Measurements from ENCODE around the gene TBC1D2B.

Gene TBC1D2B

DNA sequence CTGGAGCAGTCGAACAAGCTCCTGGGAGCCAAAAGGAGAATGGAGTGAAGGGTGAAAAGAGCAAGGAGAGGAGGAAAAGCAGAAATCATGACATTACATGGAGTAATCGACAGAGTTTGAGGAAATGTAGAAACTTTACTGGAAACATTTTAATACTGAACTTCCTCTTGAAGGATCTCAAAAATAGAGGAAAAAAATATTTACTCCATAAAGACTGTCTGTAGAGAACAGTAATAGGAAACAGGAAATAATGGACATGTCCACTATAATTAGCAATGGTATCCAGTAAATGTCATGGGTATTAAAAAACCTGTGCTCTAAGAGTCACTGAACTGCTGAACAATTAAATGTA, 53.0 kb downstream of the TBC1D2B start:
- DNase-seq: no peak

DNA sequence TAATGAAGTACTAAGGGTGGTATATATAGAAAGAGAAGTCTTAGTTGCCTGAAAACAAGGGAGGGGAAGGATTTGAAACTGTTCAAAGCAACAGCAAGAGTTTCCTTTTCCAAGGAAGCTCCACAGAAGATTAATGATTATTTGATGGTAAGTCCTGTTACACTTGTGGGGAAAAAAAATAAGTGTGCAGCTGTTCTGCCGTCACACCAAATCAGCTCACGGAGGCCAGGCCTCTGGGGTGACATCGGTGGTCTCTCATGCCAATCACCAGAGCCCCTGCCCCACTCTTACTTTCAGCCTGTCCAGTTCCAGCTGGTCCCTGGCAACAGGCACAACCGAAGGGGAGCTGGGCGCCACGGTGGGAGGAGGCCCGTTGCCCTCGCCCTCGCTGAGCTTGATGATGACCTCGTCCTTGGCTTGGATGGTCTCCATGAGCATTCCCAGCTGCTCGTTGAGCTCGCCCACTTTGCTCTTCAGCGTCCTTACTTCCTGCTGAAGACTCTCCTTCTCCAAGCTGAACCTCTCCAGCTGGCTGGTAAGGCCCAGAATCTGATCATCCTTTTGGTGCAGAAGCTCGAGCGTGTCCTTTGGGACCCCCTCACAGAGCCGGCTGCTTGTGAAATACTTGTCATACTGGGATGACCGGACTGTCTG, 53.5 kb downstream of the TBC1D2B start:
- no peak for DNase-seq

DNA sequence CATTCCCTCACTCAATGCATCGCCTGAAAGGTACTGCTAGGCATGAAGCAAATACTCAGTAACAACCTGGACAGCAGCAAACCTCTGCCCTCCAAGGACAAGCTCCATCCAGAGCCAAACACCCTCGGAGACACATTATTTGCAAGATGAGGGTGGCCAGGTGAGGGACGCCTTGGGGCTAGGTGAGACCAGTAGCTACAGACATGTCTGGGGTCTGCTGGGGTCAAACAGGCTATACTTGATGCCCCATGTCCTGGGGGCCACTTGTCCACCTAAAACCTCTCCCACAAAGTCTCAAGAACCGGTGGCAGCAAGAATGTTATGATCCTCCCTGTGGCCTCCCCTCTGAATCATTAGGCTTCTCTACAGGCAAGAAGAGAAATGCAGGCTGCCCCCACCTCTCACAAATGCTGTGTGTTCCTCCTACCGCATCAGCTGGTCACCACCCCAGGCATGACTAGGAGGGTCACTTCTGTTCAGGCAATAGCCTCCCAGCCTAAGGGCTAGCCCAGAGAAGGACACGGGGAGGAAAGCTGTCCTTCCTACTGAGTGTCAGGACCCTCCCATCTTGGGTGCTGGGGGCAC, 54.3 kb downstream of the TBC1D2B start:
- no peak for DNase-seq

DNA sequence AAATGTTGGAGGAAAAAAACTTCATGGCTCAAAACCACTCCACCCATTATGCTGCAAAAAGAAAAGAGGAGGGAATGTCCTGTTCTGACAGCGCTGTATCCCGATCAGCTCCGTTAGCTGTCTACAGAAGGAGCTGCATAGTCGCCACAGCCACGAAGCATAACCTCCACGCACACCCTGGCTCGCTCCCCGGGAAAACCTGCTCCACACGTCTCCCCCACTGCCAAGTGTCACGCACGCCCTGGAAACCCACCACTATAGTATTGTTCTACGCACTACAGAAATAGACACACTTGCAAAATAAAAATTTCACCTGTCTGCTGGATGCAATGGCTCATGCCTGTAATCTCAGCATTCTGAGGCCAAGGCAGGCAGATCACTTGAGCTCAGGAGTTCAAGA, 55.8 kb downstream of the TBC1D2B start:
- DNase-seq: no peak

DNA sequence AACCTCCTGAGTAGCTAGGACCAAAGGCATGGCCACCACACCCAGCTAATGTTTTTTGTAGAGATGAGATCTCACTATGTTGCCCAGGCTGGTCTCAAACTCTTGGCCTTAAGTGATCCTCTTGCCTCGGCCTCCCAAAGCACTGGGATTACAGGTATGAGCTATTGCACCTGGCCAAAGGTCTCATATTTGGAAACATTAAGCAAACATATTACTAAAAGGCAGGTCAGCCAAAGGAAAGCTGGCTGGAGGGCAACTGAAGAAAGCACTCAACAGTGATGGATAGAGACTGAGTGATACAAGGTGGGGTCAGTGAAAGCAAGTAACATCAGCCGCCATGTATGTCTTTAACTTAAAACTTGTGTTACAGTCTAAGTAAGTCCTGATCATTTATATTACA, 57.5 kb downstream of the TBC1D2B start:
- DNase-seq: no peak

DNA sequence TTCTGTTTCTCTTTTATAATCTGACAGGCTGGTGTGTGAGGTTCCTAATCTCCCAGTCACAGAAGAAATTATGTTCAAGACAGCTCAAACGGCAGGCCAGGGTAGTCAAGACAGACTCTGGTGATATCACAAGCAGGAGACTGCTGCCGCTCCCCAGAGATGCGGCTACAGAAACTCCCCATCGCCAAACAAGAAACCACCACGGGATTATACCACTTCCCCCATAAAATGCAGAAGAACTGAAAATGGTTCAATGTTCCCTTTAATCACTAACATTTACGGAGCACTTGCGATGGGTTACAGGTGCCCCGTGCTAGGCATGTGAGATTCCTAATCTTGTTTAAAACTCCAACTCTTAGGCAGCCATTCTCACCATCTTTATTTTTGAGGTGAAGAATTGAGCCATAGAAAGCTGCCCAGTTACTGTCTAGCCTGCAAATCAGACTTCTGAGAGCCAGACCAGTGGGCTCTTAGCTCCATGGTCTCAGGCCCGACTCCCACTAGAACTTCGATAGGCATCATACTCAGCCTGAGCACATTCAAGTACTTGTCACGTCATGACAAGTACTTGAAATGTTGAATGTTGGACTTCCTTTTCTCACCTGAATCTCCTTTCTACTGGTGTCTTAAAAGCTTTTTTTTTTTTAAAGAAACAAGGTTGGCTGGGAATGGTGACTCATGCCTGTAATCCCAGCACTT, 58.4 kb downstream of the TBC1D2B start:
- DNase-seq: no peak

DNA sequence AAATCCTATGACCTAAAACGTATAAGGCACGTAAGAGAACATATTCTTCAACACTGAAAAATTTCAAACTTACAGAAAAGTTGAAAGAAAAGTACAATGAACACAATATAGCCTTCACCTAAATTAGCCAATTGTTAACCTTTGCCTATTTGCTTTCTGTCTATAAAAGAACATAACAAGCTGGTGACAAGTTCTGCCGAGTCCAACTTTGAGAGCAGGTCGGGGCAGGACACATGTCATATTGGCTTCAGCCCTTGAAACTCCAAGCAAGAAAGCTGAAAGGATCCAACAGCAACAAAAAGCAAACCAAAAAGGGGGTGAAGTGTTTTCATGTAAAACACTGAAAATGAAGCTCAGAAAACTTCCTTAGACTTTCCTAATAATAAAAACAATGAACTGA, 59.1 kb downstream of the TBC1D2B start:
- no peak for DNase-seq

DNA sequence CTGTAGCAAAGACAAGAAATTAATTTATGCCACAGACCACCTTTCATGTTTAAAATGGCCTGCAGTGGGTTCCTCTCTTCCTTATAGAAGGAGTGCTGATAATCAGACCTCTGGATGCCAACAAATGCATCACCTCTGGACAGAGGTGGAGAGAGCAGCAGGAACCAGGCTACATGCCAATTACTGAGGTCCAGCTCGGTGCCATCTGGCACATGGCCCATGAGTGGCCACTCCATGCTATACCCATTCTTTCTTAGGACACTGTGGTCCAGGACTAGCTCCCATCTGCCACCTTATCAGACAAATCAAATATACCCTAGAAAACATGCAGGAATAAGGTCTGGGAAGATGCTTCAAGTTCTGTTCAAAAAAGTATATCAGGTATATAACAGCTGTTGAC, 60.7 kb downstream of the TBC1D2B start:
- DNase-seq: no peak

DNA sequence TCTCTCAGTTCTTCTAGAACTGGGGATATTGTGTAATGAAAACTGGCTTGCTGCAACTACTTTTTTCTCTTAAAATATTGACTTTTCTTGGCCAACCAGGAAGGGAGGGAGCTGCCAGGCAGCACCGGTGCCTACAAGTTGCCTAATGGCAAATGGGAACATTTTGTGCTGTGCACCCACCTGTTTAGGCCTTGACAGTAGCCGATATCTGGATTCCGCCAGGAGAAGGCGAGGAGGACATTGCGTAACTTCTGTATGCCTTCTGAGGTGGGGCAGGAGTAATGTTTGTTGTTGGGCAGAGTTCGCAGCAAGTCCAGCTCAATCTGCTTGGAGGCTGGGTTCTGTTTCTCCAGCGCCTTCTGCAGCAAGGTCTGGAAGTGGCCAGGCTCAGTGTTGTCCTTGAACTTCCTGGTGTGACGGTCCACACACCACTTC, 64.9 kb downstream of the TBC1D2B start:
- DNase-seq: no peak

DNA sequence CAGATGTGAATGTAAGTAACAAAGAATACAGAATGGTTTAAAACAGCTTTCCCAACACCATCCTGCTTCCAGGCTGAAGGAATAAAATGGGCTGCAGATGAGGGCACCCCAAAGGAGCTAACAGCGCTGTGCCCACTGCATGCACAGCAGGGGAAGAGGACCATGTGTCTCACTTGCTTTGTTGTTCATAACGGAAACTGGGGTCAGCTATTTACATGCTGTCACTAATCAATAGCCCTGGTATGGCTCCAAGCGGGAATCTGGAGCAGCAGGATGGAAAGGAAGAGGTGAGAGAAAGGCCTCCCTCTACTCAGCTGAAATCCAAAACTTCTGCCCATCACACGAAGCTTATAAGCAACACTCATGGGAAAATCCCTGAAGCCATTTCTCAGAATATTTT, 67.4 kb downstream of the TBC1D2B start:
- DNase-seq: no peak

DNA sequence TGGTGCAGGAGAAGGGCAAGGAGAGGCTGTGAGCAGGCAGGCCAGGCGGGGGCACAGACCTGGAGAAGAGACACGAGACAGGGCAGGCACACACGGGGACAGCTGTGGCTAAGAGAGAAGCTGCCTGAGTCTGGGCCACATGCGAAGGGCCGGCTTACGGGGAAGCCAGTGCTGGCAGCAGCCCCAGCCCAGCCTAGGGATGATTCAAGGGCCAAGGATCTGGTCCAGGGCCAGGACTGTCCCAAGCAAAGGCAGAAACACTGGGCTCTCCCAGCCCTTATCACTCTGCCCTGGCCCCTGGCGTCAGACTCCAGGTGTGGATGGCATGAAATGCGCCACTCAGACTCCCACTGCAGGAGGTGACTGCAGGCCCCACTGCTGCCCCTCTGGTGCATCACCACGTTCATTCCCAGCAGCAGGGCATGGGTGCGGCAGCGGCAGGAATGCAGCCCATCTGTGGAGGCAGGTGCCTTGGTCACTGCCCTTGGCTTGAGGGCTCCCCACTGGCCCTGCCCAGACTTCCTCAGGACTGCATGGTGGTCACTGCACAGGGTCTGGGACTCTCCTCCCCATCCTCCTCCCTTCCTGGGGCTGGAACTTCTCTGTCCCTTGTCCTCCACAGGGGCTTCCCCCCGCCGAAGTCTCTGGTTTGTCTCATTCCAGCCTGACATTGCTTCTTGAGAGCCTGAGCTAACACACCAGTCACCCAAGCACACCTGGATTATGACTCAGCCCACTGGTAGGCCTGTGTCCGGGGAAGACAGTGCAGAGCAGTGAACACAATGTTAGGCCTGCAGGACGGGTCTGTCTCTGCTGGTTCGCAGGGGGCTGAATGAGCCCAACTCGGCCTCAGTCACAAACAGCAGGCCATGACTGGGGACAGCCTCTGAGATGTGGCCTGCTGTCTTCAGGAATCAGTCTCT, 69.3 kb downstream of the TBC1D2B start:
- no peak for DNase-seq

DNA sequence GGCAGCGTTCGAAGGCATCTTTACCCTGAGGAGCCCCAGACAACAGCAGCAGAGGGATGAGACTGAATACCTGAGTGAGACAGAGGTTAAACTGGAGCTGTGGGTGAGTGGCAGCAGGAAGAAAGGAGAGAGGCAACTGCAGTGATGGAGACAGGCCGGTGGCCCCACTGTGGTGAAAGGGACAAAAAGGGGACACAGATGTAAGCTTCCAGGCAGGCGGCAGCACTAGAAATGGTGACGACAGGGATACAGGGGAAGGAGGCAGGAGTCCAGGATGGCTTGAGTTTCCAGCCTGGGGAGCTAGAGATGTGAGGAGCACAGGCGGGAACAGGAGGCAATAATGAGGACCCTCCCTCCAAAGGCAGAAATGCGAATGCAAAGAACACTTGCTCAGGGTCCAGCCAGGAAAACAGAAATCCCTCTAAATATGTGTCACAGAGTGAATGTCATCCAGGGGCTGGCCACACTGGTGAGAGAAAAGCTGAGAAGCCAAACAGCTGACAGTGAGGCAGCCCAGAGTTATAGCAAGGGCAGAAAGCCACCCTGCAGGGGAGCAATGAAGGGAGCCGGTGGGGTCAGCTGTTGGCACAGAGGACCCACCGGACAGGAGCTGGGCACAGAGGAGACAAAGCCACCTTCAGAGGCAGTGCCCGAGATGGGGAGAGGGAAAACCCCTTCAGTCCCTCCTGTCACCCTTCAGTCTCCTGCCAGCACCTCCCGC, 70.1 kb downstream of the TBC1D2B start:
- DNase-seq: no peak

DNA sequence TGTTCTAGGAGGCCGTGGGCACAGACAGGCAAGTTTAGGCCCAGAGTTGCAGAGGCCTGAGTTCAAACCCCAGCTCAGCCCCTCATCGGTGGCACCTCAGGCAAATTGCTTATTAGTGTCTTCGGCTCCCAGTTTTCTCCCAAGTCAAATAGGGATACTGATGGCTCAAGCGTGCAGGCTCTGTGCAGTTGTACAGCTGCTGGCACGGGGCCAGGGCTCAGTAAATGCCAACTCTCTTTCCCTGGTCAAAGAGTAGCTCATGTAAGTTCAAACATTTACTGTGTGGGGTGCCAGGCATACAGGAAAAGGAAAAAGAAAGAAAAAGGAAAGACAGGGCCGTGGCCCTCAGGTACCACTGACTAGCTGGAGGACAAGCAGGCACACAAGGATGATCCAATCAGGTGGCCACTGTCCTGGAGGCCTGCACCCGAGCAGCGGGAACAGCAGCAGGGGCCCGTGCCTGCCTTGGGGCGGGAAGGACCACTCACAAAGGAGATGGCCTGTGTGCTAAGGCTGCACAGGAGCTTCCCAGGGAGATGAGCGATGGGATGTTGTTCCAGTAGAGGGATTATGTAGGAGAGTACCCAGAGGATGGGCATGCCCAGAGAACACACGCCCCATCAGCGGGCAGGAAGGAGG, 70.8 kb downstream of the TBC1D2B start:
- DNase-seq: no peak

DNA sequence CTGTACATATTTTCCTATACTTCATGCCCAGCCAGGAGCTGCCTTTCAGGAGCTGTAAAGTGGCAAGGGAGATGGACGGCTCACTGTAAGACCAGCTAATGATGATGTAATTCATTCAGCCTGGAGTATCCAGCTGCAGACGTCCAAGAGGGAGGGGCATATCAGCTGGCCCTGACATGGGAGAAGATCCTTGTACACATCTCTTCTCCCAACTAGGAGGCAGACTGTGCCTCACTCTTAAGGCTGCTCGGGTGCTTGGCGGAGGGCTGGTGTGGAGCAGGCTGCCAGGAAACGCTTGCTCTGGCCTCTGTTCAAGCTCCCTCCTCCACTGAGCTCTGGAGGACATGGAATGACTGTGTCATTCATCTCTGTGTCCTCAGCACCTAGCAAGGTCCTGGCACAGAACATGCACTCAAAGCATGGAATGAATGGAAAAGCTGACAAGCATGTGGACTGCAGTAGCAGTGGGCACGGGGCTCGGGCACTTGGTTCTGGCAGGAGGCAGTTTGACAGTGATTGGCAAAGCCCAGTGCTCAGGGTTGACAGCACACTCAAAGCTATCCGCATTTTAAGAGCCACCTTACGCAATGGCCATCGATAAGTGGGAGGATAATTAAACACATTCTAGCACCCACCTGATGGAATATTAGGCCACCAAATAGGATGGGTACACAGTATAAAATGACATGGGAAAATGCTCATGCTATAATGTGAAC, 72.4 kb downstream of the TBC1D2B start:
- peak; percentile 42 for DNase-seq

DNA sequence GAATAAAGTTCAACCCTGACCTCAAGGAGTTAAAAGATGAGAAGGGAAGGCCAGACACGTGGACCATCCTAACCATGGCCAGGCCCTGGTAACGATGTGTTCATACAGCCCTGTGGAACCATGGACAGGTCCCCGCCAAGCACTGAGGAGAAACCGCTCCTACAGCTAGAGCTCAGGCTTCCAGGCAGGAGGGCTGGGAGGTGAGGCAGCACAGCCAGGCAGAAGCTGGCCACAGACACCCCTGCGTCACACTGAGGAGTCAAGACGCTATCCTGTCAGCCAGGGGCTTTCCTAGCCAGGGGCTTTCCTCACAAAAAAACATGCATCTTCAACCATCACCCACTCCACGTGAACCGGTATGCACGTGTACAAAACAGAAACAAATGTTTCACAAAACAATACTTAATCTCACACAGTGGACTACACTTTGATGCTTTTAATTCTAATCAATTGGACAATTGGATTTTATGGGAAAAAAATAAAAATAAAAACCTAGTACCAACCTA, 73.2 kb downstream of the TBC1D2B start:
- DNase-seq: no peak

DNA sequence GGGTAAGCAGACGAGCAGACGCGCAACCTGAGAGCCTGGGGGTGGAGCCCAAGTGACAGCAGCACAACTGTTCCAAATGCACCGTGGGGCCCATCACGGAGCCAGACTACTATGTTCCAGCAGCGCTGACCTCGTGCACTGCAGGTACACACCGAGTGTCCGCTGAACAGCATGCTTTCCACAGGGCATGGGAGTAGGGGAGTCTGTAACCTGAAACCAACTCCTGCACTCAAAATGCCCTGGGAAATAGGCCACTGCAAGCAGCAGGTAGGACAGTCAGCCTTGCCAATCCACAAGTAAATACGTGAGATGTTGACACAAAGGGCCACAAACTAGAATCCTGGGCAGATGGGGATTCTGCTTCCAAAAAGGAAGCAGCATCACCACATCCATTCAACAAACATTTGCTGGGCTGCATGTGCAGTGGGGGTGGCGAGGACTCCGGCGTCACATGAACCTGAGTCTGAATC, 73.9 kb downstream of the TBC1D2B start:
- peak; percentile 75 for DNase-seq

DNA sequence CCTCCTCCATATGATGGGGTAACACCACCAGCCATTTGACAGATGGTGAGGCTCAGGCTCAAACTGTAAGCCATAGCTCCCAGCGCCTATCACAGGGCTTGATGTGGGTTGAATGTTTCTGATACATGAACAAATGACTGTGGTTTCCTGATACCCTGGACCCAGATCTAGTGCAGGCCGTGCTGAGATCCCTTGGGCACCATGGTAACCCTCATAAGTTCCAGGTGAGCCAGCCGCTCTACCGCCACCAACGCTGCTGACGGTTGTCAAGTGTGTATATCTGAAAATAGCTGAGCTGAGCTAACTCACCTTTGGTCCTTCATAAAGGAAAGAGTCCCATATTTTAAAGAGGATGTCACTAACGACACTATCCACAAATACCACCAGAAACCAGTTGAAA, 74.5 kb downstream of the TBC1D2B start:
- no peak for DNase-seq

DNA sequence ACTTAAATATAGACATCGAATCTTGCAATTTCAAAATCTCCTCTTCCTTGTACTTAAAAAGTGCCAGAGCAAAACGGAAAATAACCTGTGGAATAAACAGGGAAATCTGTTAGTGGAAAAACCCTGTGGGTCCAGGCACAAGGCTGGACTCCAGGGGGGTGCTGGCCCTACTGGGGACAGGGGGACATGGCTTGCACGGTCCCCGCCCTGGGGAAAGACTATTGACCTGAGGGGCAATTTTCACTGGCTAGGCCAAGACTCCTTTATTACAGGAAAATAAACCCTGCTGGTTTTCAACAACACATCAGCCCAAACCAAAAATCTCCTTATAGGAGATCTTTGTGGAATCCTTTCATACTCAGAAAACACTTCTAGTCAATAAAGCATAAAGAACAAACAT, 75.9 kb downstream of the TBC1D2B start:
- no peak for DNase-seq

DNA sequence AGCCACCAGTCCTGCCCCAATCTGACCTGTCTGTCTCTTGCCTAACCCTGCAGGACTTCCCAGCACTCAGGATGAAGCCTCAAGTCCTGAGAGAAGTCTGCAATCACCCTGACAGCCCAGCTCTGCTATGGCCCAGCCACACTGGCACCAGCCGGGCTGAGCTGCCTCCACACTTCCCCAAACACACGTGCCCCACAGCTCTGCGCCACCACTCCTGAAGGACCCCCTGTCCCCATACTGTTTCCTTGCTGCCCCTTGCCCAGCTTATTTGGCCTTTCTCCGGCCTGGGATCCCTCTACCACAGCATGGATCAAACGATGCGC, 76.6 kb downstream of the TBC1D2B start:
- DNase-seq: no peak

DNA sequence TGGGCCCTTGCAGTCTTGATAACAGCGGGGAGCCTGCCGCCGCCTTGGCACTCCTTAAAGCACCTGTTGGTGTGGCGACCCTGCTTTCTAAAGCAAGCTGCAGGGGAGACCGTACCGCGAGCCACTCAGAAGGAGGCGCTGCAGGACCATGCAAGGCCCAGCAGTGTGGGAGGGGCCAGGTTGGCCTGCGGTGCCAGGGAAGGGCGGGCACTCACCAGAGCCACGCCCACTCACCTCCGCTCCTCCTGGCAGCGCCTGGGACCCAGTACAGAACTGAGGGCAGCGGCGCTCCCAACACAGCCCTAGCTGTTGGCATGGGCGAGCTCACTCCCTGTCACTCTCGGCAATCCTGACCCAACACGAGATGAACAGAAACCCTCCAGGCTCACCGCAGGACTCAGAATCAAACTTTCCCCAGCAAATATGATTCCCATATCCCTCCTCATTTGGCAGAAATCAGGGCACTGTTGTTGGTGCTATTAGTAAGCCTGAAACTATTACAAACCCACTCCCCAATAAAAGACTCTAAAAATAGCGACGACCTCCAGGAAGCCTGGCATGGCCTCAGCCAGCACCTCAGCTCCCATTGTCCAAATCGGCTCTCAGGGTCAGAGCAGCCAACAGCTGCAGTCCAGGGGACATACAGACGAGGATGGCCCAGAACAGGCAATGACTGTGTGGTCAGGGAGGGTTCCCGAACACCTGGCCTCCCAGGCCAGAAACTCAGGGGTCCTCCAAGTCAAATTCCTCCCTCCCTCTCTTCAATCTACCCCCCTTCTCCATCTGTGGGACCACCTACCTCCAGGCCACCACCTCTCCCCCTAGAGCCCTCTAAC, 77.2 kb downstream of the TBC1D2B start:
- DNase-seq: no peak

DNA sequence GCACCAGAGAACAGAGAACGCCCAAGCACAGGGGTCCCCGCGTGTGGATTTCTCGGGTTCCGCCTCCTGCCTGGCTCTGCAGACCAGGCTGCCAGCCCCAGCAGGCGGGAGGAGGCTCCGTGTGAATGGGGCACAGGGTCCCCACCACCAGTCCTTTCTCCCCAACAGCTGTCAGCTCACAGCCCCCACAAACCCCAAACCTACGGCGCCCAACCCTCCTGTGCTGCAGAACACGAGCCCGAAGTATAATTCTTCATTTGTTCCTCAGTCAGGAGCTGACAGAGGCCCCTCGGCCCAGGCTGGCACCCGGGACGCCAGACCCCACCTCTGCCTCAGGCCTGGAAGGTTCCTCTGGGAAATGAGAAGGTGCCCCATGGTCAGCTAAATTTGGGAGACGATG, 78.0 kb downstream of the TBC1D2B start:
- DNase-seq: no peak
